SIG-M5 (cell line): ENCODE measurements around the gene AICDA.
"Not testable (repeated sequence)": the region's sequence is repeated elsewhere in the genome, so short reads cannot be mapped to it uniquely, and the experiment has no call there.

Experiments used
- DNase-seq: peaks from one replicate; lab custom pipeline; 2025; lab: John Stamatoyannopoulos, UW

The AICDA gene

GRCh38 chr12:8609061-8609570 is 3.5 kb downstream of the AICDA start:
- no peak for DNase-seq

DNA sequence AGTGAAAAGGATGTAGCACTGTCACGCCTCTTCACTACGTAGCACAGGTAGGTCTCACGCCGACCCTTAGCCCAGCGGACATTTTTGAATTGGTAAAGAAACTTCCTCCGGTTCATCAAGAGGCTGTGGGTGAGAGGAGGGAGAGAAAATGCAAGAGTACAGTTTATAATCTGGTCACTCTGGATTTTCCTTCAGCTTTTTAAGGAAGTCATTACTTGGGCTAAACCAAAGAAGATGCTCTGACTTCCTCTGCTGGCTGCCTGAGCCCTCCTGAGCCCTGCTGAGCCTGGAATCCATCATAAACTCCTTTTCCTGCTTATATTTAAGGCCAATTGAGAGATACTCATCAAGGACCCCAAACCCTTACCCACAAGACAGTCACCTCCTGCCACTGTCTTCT is 5.8 kb downstream of the AICDA start:
- no peak for DNase-seq

GRCh38 chr12:8605057-8605456 is 7.6 kb downstream of the AICDA start:
- DNase-seq = no peak

GRCh38 chr12:8603856-8604255 is 8.8 kb downstream of the AICDA start:
- no peak for DNase-seq

GRCh38 chr12:8603286-8603685 is 9.4 kb downstream of the AICDA start:
- DNase-seq = no peak

- DNase-seq = no peak
Observed at GRCh38 chr12:8596561-8596960, 16.1 kb downstream of the AICDA start.

DNA sequence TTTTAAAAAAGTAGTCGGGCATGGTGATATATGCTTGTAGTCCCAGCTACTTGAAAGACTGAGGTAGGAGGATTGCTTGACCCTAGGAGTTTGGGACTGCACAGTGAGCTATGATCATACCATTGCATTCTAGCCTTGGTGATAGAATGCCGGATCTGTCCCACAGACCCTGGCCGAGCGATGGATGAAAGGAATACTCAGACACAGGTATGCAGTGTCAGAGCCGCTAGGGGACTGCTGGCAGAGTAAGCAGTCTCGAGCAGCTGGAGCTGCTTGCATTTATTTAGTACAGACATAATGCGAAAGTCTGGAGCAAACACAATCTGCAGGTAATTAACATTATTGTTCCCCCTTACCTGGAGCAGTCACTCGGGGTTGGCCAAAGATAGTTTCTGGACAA is 18.6 kb downstream of the AICDA start:
- no peak for DNase-seq

DNA sequence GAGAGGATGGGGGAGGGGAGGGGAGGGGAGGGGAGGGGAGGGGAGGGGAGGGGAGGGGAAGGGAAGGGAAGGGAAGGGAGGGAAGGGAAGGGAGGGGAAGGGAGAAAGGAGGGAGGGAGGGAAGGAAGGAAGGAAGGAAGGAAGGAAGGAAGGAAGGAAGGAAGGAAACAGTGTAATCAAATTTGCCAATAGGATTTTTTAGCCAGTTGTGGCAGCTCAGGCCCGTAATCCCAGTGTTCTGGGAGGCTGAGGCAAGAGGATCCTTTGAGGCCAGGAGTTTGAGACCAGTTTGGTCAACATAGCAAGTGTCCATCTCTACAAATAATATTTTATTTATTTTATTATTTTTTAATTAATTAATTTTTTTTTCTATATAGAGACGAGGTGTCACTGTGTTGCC is 19.4 kb downstream of the AICDA start:
- DNase-seq = no peak

DNA sequence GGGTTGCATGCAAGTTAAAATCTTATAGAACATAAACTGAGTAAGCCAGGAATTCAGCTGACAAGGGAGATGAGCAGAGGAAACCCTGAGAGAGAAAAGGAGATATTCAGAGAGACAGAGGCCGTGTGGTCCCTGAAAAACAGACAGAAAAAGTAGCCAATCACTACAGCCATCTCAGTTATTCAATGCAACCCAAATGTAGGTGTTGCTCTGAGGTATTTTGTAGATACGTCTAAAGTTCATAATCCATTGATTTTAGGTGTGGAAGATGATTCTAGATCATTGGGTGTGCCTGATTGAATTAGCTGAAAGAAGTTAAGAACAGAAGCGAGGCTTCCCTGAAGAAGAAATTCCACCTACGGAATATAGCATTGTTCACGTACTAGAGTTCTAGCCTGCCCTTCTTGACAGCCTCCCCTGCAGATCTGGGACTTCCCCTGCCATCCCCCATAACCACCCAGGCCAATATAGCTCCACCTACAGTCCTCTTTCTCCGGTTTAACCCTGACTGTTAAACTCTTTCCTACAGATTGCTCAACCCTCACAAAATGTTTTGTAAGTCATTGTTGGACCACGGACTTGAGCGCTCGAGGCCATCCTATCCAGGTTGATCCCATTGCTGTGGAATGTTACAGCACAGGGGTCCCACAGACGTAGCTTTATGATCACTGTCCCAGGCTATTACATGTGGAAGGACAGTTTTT is 21.7 kb downstream of the AICDA start:
- peak; percentile 76 for DNase-seq

DNA sequence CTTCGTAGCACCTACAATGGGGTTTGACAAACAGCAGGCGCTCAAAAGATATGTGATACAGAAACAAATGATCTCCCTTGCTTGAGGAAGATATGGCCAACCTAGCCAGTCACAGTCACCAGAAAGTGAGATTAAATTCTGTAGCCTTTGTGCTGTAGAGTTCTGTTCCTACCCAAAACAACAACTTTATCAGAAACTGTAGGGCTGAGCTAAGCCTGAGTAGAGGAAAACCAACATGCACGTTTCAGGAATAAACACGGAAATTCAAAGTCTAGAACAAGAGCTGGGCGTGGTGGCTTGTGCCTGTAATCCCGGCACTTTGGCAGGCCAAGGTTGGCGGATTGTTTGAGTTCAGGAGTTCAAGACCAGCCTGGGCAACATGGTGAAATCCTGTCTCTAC is 23.0 kb downstream of the AICDA start:
- no peak for DNase-seq

GRCh38 chr12:8584478-8584877 is 28.2 kb downstream of the AICDA start:
- not testable (repeated sequence) for DNase-seq

DNA sequence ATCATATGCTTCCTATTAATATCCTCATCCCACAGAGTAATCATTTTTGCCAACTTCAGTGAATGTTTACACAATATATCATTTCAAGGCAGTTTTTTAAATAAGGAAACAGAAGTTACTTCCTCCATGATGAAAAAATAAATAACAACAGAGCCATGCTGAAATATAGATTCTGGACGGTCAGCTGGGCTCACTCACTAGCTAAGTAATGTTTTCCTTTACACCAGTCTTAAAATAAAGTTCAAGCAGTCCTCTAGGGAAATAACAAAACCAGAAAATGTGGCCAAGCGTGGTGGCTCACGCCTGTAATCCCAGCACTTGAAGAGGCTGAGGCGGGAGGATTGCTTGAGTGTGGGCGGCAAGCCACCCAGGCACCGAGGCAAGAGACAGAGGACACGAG is 28.7 kb downstream of the AICDA start:
- no peak for DNase-seq

GRCh38 chr12:8581098-8581784 is 31.4 kb downstream of the AICDA start:
- no peak for DNase-seq

- no peak for DNase-seq
Observed at GRCh38 chr12:8577879-8578278, 34.8 kb downstream of the AICDA start.

DNA sequence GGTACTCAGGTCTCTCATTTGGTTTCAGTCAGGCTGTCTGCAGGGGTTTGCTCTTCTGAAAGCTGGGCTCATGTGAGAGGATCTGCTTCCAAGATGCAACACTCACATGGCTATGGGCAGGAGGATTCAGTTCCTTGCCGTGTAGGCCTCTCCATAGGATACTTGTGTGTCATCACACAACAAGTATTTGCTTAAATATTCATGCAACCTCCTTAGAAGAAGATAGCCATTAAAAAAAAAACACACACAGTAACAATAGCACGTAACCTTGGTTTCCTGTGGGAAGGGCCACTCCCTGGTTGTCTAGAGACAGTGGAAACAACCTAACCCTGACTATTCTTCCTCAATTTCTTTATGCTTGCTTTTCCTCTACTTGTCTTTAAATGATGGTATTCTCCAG is 40.2 kb downstream of the AICDA start:
- no peak for DNase-seq

DNA sequence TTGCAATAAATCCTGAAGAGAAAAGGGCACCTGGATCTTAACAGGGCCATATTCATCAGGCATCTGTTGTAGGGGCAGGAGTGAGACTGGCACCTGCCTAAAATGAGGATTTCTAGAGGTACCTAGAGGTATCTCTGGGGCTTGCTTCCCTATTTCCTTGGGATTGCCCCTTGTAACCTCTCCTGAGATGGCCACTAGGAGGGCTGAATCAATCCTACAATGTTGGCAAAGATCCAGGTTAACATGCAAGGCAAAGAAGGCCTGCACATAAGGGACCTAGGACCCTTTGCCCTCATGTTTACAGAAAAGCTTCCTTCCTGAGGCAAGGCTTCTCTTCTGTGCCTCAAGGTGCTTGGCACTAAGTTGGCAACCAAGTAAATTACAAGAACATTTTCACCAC is 46.1 kb downstream of the AICDA start:
- DNase-seq = no peak

DNA sequence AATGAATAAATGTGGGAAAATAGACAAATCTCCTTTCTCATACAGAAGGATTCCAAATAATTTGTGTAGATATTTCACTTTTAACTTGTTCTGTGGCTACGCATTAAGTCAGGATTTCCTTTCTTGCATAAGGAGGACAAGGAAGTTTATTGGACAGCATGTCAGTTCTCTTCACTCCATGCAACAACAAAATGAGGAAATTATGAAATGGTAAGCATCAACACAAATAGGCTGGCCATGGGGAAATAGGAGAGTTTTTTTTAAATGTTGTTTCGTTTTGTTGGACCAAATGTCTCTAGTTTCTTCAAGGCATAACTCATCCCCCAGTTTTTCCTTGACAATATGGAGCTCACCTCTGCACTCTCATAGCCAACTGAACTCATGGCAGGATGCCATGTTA is 46.6 kb downstream of the AICDA start:
- not testable (repeated sequence) for DNase-seq

- no peak for DNase-seq
Observed at GRCh38 chr12:8564656-8565055, 48.0 kb downstream of the AICDA start.

DNA sequence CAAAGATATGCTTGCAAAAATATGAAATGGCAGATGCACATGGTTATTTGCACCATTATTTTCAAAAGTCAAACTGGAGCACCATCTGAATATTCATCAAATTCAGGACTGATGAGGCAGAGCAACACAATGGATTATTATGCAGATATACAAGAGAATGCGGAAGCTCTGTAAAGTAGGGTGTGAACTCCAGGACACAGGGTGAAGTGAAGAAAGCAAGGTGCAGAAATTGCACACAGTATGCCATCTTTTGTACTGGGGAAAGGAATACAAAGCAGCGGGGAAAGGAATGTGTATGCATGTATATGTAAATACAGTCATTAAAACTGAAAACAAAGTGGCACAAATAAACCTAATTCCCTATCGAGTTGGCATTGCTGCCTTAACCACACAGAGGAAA is 49.3 kb downstream of the AICDA start:
- no peak for DNase-seq

- DNase-seq = no peak
Observed at GRCh38 chr12:8562310-8562709, 50.3 kb downstream of the AICDA start.

DNA sequence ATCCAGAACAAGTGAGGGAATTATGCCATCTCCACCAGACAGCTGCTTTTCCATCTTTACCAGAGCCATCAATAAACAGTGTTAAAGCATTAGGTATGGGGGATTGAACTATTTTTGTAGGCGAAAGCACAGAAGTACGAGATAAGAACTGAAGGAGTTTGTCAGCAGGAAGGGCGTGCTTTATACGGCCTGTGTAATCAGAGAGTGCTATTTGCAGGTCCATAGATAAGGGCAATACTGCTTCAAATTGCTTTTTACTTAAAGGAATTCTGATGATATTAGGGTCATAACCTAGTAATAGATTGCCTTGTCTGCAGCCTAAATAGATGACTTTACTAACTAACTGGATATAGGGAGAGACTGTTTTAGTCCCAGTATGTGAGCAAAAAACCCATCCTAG is 51.6 kb downstream of the AICDA start:
- no peak for DNase-seq

- no peak for DNase-seq
Observed at GRCh38 chr12:8559676-8560075, 53.0 kb downstream of the AICDA start.

- no peak for DNase-seq
Observed at GRCh38 chr12:8556531-8557097, 56.0 kb downstream of the AICDA start.
